ENCODE results near the gene WDR38. TPM values are rescaled to one million over a fixed set of nuclear protein-coding genes. Genes with fewer than 3 reads are reported as not detected.

The WDR38 gene
- total RNA-seq, 1 donor: not detected

DNA sequence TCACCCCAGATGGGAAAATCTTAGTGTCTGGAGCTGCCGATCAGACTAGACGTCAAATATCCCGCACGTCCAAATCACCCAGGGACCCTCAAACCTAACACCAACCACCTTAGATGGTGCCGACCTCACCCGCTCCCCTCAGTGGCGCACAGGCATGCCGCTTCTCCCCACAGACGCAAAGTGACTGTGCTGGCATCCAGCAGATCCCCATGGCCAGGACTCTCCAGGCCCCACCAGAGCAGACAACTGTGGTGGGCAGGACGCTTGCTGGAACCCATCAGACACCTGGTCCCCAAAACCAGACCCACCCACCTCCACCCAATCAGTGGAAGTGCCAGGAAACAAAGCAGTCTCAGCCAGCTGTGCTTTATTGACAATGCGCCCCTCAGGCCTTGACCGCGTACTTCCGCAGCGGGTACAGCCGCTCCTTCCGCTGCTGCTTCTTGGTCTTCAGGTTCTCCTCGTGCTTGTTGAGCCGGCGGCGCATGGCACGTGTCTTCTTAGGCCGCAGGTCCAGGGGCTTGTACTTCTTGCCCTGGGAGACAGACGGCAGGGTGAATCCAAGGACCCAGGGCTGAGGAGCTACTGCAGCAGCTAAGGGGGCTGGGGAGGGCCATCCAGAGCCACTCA lies 4.4 kb downstream of the WDR38 start:
- H3K9me3 ChIP-seq (ENCODE audit: low read depth, low read length): no peaks in the 10 kb centered on the region
- peaks cover 56% of the 10 kb centered on the region for H4K20me1 ChIP-seq (ENCODE audit: insufficient read depth, low read length)
- TF ChIP-seq, protein P1, sequence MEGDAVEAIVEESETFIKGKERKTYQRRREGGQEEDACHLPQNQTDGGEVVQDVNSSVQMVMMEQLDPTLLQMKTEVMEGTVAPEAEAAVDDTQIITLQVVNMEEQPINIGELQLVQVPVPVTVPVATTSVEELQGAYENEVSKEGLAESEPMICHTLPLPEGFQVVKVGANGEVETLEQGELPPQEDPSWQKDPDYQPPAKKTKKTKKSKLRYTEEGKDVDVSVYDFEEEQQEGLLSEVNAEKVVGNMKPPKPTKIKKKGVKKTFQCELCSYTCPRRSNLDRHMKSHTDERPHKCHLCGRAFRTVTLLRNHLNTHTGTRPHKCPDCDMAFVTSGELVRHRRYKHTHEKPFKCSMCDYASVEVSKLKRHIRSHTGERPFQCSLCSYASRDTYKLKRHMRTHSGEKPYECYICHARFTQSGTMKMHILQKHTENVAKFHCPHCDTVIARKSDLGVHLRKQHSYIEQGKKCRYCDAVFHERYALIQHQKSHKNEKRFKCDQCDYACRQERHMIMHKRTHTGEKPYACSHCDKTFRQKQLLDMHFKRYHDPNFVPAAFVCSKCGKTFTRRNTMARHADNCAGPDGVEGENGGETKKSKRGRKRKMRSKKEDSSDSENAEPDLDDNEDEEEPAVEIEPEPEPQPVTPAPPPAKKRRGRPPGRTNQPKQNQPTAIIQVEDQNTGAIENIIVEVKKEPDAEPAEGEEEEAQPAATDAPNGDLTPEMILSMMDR (IDR thresholded peaks at IDR 0.05; ENCODE audit: extremely low read depth, low read depth, low read length): no peak
- no peak overlapping the region for H3K27ac ChIP-seq (ENCODE audit: low read depth, low read length)
- H3K27me3 ChIP-seq (ENCODE audit: insufficient read depth, low read length): no peaks in the 10 kb centered on the region
- peaks cover 45% of the 10 kb centered on the region for H3K36me3 ChIP-seq (ENCODE audit: insufficient read depth, low read length)
- DNase-seq (ENCODE audit: insufficient read length, low spot score, missing footprints): peak; percentile 47
- H2AFZ ChIP-seq (ENCODE audit: low read length): no peak overlapping the region
- H3K4me1 ChIP-seq (ENCODE audit: insufficient read depth, low read length): peaks cover 28% of the 10 kb centered on the region
- peaks cover 34% of the 10 kb centered on the region for H3K79me2 ChIP-seq (ENCODE audit: insufficient read depth, low read length)
- no peak overlapping the region for H3K4me3 ChIP-seq (ENCODE audit: insufficient read depth, low read length)
- no peak overlapping the region for H3K4me2 ChIP-seq (ENCODE audit: insufficient read depth, low read length)

DNA sequence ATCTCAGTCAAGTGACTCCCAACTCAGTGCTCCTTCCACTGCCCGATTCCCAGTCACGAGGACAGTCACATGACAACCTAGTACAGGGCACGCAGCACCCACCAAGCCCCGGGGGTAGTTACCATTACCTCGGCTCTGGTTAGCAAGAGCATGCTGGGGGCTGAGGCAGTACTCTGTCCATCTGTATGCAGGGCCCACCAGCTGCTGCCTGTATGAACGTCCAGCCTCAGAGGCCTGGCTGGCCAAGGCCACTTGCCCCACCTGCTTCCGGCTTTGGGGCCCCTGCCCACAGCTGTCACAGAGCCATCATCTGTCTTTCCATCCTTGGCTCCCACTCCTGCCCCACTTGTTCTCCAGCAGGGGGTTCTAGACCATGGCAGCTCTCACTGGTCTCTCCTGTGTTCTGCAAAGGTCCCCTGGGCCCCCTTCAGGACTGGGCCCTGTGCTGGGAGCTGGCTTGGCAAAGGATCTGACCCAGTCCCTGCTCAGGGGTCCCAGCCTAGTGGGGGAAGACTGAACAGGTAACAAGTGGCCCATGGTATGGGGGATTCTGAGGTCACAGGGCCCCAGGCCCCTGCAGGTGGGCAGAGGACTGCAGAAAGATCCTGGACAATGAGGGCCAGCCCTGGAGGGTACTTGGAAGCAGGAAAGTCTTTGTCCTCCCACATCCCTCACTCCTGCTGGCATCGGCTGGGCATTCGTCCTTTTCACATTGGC lies 5.2 kb downstream of the WDR38 start:
- no peak overlapping the region for H3K27ac ChIP-seq (ENCODE audit: low read depth, low read length)
- H3K4me1 ChIP-seq (ENCODE audit: insufficient read depth, low read length): peaks cover 22% of the 10 kb centered on the region
- no peaks in the 10 kb centered on the region for H3K9me3 ChIP-seq (ENCODE audit: low read depth, low read length)
- H3K79me2 ChIP-seq (ENCODE audit: insufficient read depth, low read length): peaks cover 34% of the 10 kb centered on the region
- TF ChIP-seq, protein P1 (IDR thresholded peaks at IDR 0.05; ENCODE audit: extremely low read depth, low read depth, low read length): no peak
- peaks cover 45% of the 10 kb centered on the region for H3K36me3 ChIP-seq (ENCODE audit: insufficient read depth, low read length)
- no peak overlapping the region for H3K4me3 ChIP-seq (ENCODE audit: insufficient read depth, low read length)
- H3K4me2 ChIP-seq (ENCODE audit: insufficient read depth, low read length): no peak overlapping the region
- H4K20me1 ChIP-seq (ENCODE audit: insufficient read depth, low read length): peaks cover 56% of the 10 kb centered on the region
- DNase-seq (ENCODE audit: insufficient read length, low spot score, missing footprints): peak; percentile 69
- H3K27me3 ChIP-seq (ENCODE audit: insufficient read depth, low read length): no peaks in the 10 kb centered on the region
- H2AFZ ChIP-seq (ENCODE audit: low read length): no peak overlapping the region

DNA sequence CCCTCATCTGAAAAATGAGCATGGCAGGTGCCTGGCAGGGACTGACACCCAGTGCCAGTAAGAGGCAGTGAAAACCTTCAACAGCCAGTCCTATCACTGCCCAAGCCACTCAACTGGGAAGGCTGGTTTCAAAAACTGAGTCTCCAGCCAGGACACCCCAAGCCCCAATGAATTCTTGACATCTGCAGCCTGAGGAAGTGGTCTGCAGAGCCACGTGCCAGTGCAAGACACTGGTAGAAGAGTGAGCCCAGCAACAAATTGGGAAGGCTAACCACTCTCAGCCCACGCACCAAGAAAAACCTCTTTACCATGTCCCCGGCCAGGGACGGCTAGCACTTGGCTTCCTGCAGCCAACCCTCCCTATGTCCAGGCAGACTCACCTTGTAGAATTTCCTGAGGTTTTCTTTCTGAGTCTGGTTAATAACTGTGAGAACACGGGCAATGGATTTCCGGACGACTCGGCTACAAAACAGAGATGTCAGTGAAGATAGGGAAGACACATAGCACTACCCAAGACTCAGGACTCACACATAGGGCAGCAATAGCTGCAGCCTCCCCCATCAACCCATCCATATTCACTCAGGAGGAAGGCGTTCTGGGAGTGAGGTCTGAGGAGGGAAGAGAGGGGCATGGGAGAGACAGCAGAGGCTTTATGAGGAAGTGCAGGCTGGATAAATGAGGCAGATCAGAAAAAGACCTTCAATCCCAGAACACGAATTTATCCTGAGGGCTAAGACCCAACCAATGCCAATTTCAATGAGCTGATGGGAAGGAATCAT lies 6.7 kb downstream of the WDR38 start:
- no peaks in the 10 kb centered on the region for H3K27me3 ChIP-seq (ENCODE audit: insufficient read depth, low read length)
- H3K4me1 ChIP-seq (ENCODE audit: insufficient read depth, low read length): peaks cover 22% of the 10 kb centered on the region
- peaks cover 56% of the 10 kb centered on the region for H4K20me1 ChIP-seq (ENCODE audit: insufficient read depth, low read length)
- H2AFZ ChIP-seq (ENCODE audit: low read length): no peak overlapping the region
- H3K79me2 ChIP-seq (ENCODE audit: insufficient read depth, low read length): peaks cover 34% of the 10 kb centered on the region
- no peaks in the 10 kb centered on the region for H3K9me3 ChIP-seq (ENCODE audit: low read depth, low read length)
- DNase-seq (ENCODE audit: insufficient read length, low spot score, missing footprints): peak; percentile 74
- H3K4me3 ChIP-seq (ENCODE audit: insufficient read depth, low read length): peak overlapping the region; percentile 90
- peaks cover 45% of the 10 kb centered on the region for H3K36me3 ChIP-seq (ENCODE audit: insufficient read depth, low read length)
- peak overlapping the region; percentile 94 for H3K4me2 ChIP-seq (ENCODE audit: insufficient read depth, low read length)
- H3K27ac ChIP-seq (ENCODE audit: low read depth, low read length): peak overlapping the region; percentile 90
- TF ChIP-seq, protein P1 (IDR thresholded peaks at IDR 0.05; ENCODE audit: extremely low read depth, low read depth, low read length): no peak
